ENCODE data around the gene EXOC3L1.

The EXOC3L1 gene, protein sequence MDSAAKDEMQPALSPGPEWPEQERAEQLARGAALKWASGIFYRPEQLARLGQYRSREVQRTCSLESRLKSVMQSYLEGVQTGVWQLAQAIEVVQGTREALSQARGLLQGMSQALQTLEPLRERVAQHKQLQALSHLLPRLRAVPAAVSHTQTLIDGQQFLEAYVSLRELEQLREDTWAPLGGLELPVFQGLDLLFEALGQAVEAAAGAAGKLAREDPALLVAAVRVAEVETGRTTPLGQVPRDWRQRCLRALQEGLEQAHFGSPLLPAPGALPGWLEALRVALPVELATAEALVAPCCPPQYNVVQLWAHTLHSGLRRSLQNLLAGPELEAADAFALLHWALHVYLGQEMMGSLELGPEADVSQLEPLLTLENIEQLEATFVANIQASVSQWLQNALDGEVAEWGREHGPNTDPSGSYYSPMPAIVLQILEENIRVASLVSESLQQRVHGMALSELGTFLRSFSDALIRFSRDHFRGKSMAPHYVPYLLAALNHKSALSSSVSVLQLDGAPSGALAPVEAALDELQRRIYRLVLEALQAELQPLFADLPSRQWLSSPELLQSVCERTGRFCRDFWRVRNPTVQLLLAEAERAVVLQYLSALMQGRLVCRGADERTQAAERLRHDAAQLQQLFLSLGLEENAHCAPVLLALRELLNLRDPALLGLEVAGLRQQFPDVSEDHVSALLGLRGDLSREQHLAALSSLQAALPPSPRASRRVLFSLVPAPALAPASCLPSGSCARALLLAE

DNA sequence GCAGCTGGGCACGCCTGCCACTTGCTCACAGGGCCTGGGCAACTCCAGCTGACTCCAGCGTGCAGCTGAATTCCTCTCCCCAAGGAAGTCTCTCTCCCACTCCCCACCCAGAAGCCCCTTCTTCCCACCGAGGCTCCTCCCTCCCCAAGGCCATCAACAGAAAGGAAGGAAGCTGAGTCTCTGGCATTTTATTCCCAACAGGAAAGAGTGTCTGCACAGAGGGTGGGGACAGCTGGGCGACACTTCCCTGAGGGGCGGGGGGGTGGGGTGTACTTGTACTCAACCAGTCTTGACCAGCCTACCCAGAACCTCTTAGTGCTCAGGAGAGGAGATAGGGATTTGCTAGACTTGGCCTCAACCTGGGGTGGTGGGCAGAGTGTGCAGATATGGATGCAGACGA is at the start of gene EXOC3L1:
Gene EXOC3L1, minus strand, starts transcription at position 96 of the 400 bp plus-strand sequence. CDS start 460 bp downstream, outside the sequence.
- no peak for DNase-seq (ENCODE audit: low read depth)

DNA sequence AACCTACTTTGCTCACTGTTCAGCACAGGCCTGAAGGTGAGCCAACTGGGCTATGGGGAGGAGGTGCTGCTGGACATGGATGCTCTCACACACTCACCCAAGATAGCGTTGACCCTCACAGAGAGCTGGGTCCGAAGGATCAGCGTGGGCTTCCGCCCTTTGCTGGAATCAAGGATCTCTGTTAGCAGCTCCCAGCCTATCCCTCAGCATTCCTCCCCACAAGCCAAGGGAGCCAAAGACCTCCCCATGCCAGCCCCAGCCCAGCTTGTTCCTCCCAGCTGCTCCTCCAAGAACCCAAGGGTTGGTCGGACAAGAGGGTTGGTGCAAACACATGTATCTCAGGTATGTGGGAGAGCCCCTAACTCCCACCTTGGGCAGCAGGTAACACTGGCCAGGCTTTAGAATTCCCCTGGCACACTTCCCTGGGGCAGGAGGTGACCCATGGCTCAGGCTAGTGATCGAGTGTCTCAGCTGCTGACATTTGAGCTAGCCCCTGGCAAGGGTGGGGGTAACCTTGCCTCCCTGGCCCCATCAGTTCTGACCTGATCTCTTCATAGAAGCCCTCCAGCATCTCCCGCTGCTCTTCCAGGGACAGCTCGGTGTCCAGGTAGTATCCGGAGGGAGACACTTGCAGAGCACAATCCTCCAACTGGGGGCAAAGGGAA is 49.0 kb upstream of the EXOC3L1 start:
- no peak for DNase-seq (ENCODE audit: low read depth)

DNA sequence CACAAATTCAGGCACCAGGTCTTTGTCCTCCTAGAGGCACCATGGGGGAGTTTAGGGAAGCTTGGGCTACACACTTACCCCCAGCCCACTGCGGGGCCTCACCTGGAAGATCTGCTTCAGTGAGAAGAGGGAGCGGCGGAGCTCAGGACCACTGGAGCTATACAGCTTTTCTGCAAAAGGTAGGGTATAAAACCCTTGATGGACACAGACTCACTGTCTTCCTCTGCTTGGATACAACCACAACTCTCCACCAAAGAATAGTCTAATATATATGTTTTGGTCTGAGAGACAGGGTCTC is 48.3 kb upstream of the EXOC3L1 start:
- no peak for DNase-seq (ENCODE audit: low read depth)

DNA sequence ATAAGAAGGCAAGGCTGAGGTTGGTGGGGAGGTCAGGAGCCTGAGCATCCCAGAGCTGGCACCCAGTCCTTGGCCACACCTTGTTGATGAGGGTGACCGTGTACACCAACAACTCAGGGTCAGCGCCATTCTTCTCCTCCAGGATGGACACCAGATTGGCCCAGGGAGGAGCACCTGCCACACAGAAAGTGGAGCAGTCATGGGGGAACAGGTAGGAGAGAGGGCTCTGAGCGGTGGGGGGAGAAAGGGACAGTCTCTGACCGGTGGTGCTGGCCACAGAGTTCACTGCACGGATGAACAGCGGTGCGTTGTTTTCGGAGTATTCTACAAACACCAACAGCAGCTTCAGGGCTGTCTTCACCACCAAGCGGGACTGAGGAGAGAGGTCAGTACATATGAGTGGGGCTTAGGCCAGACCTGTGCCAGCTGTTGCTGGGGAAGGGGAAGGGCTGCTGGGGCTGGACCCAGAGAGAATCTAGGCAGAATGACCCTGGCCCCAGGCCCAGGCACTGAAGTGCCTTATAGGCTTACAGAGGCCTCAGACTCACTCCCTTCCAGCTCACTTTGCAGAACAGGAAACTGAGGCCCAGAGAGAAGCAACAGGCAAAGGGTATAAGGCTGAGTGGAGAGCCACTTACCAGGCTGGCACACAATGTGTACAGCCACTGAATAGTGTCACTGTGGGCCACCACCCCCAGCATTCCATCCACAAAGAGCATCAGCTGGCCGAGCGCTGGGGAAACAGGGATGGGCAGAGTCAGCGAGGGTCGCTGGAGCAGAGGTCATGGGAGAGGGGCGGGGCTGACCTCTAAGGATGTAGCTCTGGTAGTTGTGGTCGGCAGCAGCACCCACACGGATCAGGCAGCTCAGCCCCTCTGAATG is 47.7 kb upstream of the EXOC3L1 start:
- DNase-seq (ENCODE audit: low read depth), result no peak

DNA sequence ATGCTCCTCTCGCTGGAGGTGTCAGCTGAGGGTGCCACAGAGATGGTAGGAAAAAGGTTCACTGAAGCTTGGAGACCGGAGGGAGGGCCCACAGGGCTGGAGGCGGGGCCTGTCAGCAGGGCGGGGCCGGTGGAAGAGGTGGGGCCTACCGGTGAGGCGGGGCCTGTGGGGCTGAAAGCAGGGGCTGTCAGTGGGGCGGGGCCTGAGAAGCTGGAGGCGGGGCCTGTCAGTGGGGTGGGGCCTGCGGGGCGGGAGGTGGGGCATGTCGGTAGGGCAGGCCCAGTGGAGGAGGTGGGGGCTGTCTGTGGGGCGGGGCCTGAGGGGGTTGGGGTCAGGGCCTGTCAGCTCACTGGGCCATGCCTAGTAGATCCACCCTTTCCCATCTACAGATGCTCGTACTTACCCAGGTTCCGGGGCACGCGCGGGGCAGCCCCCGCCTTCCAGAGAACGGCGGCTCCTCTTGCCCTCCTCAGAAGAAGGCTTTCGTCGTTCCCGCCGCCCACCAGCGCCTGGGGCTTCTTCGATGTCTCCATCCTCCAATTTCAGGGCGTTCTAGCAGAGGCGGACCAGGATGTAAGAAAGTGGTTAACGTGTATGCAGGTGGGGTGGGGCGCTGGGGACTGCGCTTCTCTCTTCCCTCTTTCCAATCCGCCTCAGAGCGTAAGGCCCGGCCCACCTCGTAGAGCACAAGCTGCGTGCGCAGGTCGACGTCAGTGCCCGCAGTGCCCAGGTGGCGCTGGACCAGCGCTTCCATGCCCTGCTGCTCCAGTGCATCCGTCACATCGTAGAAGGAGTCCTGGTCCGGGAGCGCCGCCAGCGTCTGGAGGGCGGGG is 46.8 kb upstream of the EXOC3L1 start:
- no peak for DNase-seq (ENCODE audit: low read depth)

DNA sequence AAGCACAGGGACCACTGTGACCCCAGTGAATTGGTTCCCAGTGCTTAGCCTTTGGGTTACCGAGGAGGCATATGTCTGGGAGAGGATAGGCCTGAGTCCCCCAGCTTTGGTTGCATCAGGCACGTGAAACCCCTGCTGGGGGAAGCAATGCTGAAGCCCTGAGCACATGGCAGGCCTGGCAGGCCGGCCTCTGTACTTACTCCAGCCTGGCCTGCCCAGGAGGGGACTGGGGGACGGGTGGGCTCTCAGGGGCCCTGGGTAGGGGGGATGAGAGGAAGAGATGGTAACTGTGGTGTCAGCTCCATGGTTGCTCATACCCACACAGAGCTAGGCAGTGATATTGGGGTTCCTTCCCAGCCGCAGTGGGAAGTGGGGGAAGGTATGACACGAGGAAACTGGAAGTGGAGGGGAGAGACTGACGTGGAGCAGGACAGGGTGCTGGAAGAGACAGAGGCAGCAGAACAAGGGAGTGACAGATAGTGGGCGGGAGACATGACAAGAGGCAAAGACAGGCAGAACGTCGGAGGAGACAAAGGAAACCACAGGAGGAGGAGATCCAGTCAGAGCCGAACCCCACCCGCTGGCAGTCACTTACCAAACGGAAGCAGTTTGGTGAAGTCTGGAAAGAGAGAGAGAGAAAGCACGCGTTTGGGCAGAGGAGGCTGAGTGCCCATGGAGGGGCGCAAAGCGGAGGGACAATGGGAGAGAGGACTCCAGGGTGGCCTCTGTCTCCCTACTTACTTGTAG is 46.1 kb upstream of the EXOC3L1 start:
- no peak for DNase-seq (ENCODE audit: low read depth)

DNA sequence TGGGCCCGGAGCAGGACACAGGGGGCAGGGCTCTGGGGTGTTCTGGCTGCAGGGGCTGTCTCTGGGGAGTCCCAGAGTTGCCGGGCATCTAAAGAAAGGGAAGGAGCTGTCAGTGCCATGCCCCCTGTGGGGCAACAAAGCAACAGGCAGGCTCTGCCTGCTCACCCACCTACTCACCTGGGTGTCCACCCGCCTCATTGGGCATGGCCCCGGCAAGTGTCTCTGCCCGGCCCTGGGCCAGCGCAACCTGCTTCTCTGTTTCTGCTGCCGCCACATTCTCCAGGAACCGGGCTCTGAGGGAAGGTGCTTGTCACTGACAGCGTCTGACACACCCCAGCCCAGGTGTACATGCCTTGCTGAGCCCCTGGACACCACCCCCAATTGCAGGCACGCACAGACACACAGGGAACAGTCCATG is 44.3 kb upstream of the EXOC3L1 start:
- DNase-seq (ENCODE audit: low read depth), result no peak

DNA sequence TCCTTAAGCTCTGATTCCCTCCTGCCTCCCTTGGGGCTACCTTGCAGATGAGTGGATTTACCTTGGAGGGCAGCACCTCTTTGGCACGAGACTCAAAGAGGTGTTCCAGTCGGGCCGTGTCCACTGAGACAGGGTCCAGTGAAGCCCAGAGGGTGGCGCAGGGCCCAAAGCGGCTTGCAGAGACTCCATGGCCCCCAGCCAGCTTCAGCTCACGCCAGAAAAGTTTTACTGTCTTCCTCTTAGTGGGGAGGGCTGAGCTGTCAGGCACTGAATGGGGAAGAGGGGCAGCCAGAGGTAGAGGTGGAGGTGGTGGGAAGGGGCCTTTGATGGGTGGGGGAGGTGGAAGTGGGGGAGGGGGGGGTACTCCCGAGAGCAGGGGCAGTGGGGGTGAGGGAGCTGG is 43.7 kb upstream of the EXOC3L1 start:
- no peak for DNase-seq (ENCODE audit: low read depth)

DNA sequence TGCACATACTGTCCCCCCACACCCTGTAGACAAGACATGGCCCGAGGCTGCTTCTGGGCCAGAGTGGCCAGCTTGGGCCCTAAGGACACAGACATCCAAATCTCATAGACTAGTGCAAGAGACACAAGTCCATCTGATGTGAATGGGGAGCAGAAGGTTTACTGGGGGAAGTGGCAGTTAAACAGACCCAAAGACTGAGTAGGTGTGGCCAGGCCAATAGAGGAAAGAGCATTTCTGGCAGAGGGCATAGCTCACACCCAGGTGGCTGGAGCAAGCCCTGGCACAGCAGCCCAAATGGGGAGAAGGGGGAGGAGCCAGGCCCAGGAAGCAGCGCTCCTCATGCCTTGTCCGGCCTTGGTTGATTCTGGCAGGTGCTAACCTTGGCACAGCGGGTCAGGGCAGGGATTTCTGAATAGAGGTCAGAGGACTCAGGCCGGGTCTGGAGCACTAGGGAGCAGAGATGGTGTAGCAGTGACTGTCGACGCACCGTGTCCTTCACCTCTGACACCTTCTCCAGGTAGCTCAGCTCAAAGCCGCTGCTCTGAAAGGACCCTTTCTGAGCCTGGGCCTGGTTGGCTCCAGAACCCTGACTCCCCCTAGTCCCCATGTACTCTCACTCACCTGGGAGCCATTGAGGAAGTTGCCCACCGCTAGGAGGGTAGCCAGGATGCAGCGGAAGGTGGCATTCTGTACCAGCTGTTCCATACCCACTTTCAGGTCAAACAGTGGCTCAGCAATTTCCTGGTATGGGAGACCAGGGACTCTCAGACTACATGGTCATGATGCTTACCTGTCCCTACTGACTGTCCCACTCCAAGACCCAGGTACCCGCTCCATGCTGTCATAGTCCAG is 41.1 kb upstream of the EXOC3L1 start:
- no peak for DNase-seq (ENCODE audit: low read depth)

DNA sequence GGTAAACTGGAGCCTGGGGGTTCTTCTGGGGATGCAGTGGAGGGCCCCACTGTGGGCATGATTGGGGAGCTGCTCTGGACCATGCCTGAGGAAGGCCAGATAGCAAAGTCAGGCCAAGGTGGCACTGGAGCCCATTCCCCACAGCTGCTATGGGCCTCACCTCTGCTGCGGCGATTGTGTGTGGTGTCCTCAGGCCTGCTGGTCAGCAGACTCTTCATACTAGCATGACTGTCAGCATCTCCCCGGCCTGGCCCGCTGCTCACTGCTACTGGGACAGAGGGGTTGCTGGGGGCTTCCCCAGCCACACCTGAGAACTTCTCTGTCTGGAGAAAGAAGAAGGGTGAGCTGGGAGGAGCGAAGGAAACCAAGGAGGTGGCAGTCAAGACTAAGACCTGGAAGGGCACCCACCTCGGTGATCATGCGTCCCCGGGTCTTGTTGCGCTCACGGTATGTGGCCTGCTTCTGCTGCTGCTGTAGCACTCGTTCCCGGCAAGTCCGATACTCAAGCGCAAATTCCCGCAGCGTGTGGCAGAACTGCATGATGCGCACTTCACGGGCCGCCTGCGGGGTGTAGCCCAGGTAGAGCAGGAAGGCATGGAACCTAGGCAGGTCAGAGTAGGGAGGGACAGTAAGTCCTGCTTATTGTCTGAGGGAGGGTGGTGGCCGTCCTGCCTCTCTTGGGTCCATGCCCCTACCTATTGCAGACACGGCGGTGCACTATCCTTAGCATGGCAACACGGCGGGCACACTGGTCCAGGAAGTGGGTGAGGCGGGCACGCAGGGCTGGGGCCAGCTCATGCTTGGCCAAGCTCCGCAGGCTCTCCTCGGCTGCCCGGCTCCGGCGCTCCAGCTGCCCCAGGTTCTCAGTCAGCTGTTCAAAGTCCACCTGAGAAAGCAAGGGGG is 40.2 kb upstream of the EXOC3L1 start:
- DNase-seq (ENCODE audit: low read depth), result no peak

DNA sequence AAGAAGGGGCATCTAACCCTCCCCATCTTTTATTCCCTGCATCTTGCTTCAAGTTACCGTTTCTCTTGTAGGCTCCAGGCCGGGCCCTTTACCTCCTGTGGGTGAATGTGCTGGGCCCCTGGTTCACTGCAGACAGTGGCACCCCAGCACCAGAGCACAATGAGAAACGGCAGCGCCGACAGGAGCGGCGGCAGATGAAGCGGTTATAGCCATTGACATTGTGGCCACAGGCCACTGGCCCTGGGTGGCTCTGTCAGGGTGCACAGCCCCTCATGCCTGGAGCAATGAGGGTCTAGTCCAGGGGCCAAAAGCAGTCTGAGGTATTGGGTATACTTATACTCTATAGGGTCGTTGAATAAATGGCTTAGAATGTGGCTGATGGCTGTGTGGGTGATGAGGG is 39.0 kb upstream of the EXOC3L1 start:
- DNase-seq (ENCODE audit: low read depth), result no peak

DNA sequence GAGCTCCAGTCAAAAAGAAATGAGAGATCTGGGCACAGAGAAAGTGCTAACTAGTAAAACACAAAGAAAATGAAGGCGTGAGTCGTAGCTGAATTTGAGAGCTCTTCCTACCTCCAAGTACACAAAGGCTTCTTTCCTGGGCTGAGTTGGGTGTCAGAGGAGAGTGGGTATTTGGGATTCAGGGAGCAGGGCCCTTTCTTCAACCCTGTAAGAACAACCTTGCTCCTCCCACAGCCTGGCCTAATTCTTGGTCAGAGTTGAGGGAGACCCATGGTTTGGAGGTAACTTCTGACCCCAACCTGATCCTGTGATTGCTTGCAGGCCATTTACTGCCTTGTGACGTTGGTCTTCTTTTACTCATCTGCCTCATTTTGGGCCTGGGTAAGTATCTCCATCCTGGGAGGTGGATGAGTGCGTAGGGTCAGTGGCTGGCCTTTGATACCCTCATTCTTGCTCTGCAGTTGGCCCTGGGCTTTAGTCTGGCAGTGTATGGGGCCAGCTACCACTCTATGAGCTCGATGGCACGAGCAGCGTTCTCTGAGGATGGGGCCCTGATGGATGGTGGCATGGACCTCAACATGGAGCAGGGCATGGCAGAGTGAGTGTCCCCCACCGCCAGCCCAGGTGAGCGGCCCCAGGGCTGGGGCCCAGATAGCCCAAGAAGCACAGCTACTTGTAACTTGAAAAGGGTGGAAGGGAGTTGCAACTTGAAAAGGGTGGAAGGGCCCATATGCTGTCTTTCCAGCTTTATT is 38.3 kb upstream of the EXOC3L1 start:
- no peak for DNase-seq (ENCODE audit: low read depth)

DNA sequence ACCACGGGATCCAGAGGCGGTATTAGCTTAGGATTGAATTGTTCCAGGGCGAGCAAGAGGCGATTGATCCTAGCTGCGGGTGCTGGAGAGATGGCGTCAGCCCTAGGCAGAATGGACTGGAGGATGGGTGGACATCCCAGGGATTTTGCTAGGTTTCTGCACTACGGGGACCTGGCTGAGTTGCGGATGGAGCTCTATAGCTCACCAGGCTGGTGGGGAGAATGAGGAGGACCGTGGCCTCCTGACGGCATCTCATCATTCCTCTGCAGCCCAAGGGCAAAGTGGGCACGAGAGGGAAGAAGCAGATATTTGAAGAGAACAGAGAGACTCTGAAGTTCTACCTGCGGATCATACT is 37.6 kb upstream of the EXOC3L1 start:
- no peak for DNase-seq (ENCODE audit: low read depth)

DNA sequence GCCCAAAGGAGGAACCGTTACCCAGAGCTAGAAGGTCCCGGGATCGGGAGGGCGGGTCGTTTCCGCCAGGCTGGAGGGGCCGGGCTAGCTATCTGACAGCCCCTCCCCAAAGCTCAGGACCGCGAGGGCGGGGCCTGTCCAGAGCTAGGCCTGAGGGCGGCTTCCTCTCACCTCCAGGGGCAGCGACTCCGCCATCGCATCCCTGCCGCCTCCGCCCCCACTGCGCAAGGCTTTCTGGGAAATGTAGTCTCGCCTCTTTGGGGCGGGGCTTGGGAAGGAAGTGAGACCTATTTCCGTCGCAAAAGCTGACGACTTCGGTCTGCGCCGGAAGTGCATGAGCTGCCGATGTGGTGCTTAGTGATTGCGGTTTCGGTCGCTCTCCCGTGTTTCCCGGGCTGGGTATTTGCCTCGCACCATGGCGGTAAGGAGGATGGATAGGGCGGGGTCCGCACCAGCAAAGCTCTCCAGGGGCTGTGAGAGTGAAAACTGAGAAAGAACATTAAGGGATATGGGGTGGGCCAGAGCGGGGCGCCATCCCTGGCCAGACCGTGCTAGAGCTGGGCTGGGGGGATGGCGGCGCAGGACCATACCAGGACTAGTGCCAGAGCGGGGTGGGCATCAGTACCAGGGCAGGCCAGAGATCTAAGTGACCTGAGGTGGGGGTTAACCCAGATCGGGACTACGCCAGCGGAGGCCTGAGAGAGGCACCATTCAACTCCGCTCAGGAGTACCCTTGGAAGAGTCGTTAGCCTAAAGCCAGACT is 37.0 kb upstream of the EXOC3L1 start, which contains the start of gene TMEM208:
Gene TMEM208, plus strand, starts transcription at position 327 of the 763 bp plus-strand sequence. Its CDS starts 89 bp downstream, at position 416.
- DNase-seq (ENCODE audit: low read depth), result peak; percentile 97

DNA sequence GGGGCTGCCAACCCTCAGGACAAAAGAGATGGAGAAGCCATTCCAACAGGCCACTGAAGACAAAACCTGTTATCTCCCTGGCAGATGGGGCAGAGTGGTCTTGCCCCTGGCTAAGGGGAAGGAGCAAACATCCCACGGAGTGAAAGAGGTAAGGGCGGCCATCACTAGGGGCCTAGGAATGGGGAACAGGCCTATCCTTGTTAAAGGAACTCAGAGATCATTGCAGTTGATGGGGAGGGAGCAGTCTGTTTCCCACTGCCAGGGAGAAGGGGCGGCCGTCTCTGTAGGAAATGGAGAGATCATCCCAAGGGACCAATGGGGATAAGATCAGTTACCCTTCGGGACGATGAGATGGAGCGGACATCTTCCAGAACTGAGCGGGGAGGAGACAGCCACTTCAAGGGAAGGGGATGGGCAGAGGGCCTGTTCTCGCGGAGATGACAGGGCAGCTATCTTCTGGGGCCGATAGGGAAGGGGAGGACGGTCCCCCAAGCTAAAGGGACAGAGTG is 36.4 kb upstream of the EXOC3L1 start:
- no peak for DNase-seq (ENCODE audit: low read depth)

DNA sequence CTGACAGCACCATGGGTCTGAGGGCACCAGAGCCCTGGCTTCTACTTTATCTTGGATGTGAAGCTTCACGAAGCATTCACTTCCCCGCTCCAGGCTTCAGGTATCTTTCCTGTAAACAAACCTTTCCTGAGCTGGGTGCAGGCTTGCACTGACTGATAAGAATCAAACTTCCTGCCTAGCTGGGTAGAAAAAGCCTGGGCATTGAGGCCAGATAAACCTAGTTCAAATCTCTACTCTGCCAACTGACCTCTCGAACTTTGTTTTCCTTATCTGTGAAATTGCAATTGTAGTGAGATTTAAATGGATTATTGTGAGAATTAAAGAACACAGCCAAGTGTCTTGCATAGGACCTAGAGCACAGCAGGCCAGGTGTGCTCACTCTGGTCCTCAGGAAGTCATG is 34.1 kb upstream of the EXOC3L1 start:
- DNase-seq (ENCODE audit: low read depth), result no peak

All from HS-27A (cell line).